Kidney epithelial cell (primary cell): Measurements from ENCODE around the gene DDX42. TPM values are rescaled to one million over a fixed set of nuclear protein-coding genes. Genes with fewer than 3 reads are reported as not detected.

ENCODE experiments used
- DNase-seq: peaks from one replicate; pipeline ENCODE4 v3.0.0-alpha.2; 2010; ENCODE audit warnings: low read depth
- H3K27me3 ChIP-seq: 2 replicates; pipeline ENCODE4 v1.6.0; 2011; ENCODE audit warnings: low read length; ENCODE audit not compliant: control insufficient read depth, insufficient read depth
- H3K36me3 ChIP-seq: 2 replicates; pipeline ENCODE4 v1.5.1; 2011; ENCODE audit warnings: low read length; ENCODE audit not compliant: control insufficient read depth, insufficient read depth
- H3K4me3 ChIP-seq: 2 replicates; pipeline ENCODE4 v1.5.1; 2011; ENCODE audit warnings: low read depth, mild to moderate bottlenecking, control low read depth, low read length
- CTCF ChIP-seq: IDR thresholded peaks from 2 replicates; pipeline ENCODE4 v1.5.1; 2011; ENCODE audit warnings: mild to moderate bottlenecking, moderate library complexity, low read length, control low read depth, inconsistent platforms; ENCODE audit not compliant: insufficient read depth, poor library complexity, severe bottlenecking
- total RNA-seq: library from RNA; depleted of rRNA; stranded (reverse); fragments of >200 nt; gene quantifications from 2 replicates; pipeline ENCODE4 v1.2.3, GENCODE V29; 2015

The DDX42 gene
- total RNA-seq, 1 donor from 2014 or later, result 55.7 TPM

GRCh38 chr17:63821804-63822203, 47.8 kb downstream of the DDX42 start:
- TF ChIP-seq CTCF, result no peak
- H3K4me3 ChIP-seq, result no peak overlapping the region
- no peaks in the 10 kb centered on the region for H3K27me3 ChIP-seq
- no peak for DNase-seq
- peaks cover 19% of the 10 kb centered on the region for H3K36me3 ChIP-seq

GRCh38 chr17:63822537-63822936, 48.6 kb downstream of the DDX42 start:
- no peak for TF ChIP-seq CTCF
- no peak for DNase-seq
- H3K36me3 ChIP-seq, result peaks cover 18% of the 10 kb centered on the region
- no peaks in the 10 kb centered on the region for H3K27me3 ChIP-seq
- H3K4me3 ChIP-seq, result no peak overlapping the region

GRCh38 chr17:63823659-63824331, 49.8 kb downstream of the DDX42 start:
- no peak for DNase-seq
- peaks cover 14% of the 10 kb centered on the region for H3K36me3 ChIP-seq
- no peak for TF ChIP-seq CTCF
- no peaks in the 10 kb centered on the region for H3K27me3 ChIP-seq
- no peak overlapping the region for H3K4me3 ChIP-seq

GRCh38 chr17:63824362-63824761, 50.4 kb downstream of the DDX42 start:
- TF ChIP-seq CTCF, result no peak
- H3K27me3 ChIP-seq, result no peaks in the 10 kb centered on the region
- peaks cover 14% of the 10 kb centered on the region for H3K36me3 ChIP-seq
- DNase-seq, result no peak
- no peak overlapping the region for H3K4me3 ChIP-seq

GRCh38 chr17:63826468-63827001, 52.6 kb downstream of the DDX42 start:
- DNase-seq, result no peak
- no peak for TF ChIP-seq CTCF
- H3K36me3 ChIP-seq, result peaks cover 14% of the 10 kb centered on the region
- no peaks in the 10 kb centered on the region for H3K27me3 ChIP-seq
- H3K4me3 ChIP-seq, result peak overlapping the region; percentile 95

GRCh38 chr17:63827002-63827800, 53.2 kb downstream of the DDX42 start, which contains the start of the genes FTSJ3 and PSMC5:
Gene FTSJ3, minus strand, starts transcription at chr17:63827663. Its CDS starts 761 bp downstream, at chr17:63826902.
Gene PSMC5, plus strand, starts transcription at chr17:63827431. Its CDS starts 60 bp downstream, at chr17:63827491.
- peak; percentile 86 for DNase-seq
- H3K27me3 ChIP-seq, result no peaks in the 10 kb centered on the region
- peak within 1 kb of the TSS; percentile 95 for H3K4me3 ChIP-seq
- peak; percentile 46 for TF ChIP-seq CTCF
- peaks cover 10% of the 10 kb centered on the region for H3K36me3 ChIP-seq
